Hepatocyte (in vitro differentiated cells): ENCODE results near the gene SPACA1.

Experiments used
- EZH2 ChIP-seq: fragments of 200-600 bp; sonication (generic); IDR thresholded peaks from 2 replicates; pipeline ENCODE4 v1.6.1; 2016; ENCODE audit warnings: antibody characterized with exemption, mild to moderate bottlenecking, borderline replicate concordance
- TF ChIP-seq, protein P1 (sequence below): fragments of 200-600 bp; sonication (generic); IDR thresholded peaks from 2 replicates; pipeline ENCODE4 v1.5.1; 2016; ENCODE audit warnings: antibody characterized with exemption, mild to moderate bottlenecking; ENCODE audit not compliant: poor library complexity

DNA sequence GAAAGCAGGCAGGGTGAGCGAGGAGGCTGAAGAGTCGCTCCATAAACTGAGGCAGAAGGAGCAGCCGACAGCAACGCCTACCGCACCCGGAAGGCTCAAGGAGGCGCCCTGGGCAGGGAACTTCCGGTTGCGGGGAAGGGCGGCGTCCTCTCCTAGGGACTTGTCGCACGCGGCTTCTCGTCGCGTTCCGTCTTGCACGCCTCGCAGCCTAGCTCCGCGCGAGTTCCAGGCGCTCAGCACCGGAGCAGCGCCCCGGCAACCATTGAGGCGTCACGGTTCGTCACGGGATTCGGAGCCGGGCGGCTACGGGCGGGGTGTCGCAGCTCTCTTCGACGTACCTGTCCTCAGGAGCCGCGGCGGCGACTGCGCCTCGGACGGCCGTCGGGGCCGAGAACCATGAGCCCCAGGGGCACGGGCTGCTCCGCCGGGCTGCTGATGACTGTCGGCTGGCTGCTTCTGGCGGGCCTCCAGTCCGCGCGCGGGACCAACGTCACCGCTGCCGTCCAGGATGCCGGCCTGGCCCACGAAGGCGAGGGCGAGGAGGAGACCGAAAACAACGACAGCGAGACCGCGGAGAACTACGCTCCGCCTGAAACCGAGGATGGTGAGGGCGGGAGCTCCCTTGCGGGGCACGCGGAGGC lies at the start of gene SPACA1:
- TF ChIP-seq, protein P1, sequence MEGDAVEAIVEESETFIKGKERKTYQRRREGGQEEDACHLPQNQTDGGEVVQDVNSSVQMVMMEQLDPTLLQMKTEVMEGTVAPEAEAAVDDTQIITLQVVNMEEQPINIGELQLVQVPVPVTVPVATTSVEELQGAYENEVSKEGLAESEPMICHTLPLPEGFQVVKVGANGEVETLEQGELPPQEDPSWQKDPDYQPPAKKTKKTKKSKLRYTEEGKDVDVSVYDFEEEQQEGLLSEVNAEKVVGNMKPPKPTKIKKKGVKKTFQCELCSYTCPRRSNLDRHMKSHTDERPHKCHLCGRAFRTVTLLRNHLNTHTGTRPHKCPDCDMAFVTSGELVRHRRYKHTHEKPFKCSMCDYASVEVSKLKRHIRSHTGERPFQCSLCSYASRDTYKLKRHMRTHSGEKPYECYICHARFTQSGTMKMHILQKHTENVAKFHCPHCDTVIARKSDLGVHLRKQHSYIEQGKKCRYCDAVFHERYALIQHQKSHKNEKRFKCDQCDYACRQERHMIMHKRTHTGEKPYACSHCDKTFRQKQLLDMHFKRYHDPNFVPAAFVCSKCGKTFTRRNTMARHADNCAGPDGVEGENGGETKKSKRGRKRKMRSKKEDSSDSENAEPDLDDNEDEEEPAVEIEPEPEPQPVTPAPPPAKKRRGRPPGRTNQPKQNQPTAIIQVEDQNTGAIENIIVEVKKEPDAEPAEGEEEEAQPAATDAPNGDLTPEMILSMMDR, result no peak
- no peak for TF ChIP-seq EZH2
